ENCODE results near the gene VPS8.

Gene VPS8

DNA sequence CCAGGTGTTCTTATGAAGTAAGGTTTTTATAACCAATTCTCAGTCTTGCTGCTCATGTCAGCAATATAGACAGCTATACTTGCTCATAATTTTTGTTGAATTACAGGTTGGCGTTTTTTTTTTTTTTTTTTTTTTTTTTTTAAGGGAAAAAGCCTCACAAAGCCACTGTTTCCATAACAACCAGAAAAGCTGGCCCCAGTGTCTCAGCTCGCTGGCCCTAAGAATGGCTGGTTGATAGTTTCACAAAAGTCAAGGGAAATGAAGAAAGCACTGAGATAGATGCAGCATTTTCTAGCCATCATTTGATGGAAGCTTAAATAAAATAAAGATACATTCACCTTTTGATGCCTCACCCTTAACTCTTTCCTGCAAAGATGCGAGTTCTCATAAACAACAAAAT, 219.0 kb downstream of the VPS8 start:
- Histone ChIP-seq H3K27ac (replicated peaks) (no peak overlapping the region), H3K4me3 (replicated peaks; ENCODE audit: insufficient read depth, low read length) (no peak overlapping the region), H3K27me3 (ENCODE audit: insufficient read depth, poor library complexity, severe bottlenecking) (no peaks in the 10 kb centered on the region)
- no peak for TF ChIP-seq CTCF (IDR thresholded peaks at IDR 0.05; ENCODE audit: insufficient read depth, low read length)
- TF ChIP-seq GABPA (IDR thresholded peaks at IDR 0.05; ENCODE audit: low read depth) = no peak
- TF ChIP-seq POLR2AphosphoS5 (IDR thresholded peaks at IDR 0.05; ENCODE audit: low read depth) = no peak
- TF ChIP-seq, protein P1, sequence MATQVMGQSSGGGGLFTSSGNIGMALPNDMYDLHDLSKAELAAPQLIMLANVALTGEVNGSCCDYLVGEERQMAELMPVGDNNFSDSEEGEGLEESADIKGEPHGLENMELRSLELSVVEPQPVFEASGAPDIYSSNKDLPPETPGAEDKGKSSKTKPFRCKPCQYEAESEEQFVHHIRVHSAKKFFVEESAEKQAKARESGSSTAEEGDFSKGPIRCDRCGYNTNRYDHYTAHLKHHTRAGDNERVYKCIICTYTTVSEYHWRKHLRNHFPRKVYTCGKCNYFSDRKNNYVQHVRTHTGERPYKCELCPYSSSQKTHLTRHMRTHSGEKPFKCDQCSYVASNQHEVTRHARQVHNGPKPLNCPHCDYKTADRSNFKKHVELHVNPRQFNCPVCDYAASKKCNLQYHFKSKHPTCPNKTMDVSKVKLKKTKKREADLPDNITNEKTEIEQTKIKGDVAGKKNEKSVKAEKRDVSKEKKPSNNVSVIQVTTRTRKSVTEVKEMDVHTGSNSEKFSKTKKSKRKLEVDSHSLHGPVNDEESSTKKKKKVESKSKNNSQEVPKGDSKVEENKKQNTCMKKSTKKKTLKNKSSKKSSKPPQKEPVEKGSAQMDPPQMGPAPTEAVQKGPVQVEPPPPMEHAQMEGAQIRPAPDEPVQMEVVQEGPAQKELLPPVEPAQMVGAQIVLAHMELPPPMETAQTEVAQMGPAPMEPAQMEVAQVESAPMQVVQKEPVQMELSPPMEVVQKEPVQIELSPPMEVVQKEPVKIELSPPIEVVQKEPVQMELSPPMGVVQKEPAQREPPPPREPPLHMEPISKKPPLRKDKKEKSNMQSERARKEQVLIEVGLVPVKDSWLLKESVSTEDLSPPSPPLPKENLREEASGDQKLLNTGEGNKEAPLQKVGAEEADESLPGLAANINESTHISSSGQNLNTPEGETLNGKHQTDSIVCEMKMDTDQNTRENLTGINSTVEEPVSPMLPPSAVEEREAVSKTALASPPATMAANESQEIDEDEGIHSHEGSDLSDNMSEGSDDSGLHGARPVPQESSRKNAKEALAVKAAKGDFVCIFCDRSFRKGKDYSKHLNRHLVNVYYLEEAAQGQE (IDR thresholded peaks at IDR 0.05; ENCODE audit: insufficient replicate concordance, low read depth) = no peak
- TF ChIP-seq SPI1 (IDR thresholded peaks at IDR 0.05; ENCODE audit: borderline replicate concordance, low read depth) = no peak
- no peak for DNase-seq (ENCODE audit: low read depth in 1 of 2, low spot score in 1 of 2)

DNA sequence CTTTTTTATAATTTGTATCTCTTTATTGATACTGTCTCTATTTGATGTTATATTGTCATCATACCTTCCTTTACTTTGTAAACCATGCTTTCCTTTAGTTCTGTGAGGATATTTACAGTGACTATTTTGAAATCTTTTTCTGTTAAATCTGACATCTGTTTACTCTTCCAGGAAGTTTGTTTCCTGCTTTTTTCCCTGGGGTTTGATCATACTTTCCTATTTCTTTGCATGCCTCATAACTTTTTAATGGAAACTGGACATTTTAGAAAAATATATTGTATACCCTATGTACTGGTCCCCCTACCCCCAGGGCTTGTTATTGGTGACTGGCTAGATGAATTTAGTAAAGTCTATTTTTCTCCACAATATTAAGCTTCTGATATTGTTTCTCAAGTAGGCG, 225.8 kb downstream of the VPS8 start:
- no peak for DNase-seq (ENCODE audit: low read depth in 1 of 2, low spot score in 1 of 2)
- TF ChIP-seq POLR2AphosphoS5 (IDR thresholded peaks at IDR 0.05; ENCODE audit: low read depth) (no peak), CTCF (IDR thresholded peaks at IDR 0.05; ENCODE audit: insufficient read depth, low read length) (no peak)
- H3K27me3 ChIP-seq (ENCODE audit: insufficient read depth, poor library complexity, severe bottlenecking) = no peaks in the 10 kb centered on the region
- H3K27ac ChIP-seq (replicated peaks) = no peak overlapping the region
- H3K4me3 ChIP-seq (replicated peaks; ENCODE audit: insufficient read depth, low read length) = no peak overlapping the region

GRCh38 chr3:185040425-185040824, 228.5 kb downstream of the VPS8 start:
- no peak for DNase-seq (ENCODE audit: low read depth in 1 of 2, low spot score in 1 of 2)
- TF ChIP-seq SPI1 (IDR thresholded peaks at IDR 0.05; ENCODE audit: borderline replicate concordance, low read depth) (no peak), POLR2AphosphoS5 (IDR thresholded peaks at IDR 0.05; ENCODE audit: low read depth) (no peak), CTCF (IDR thresholded peaks at IDR 0.05; ENCODE audit: insufficient read depth, low read length) (no peak), GABPA (IDR thresholded peaks at IDR 0.05; ENCODE audit: low read depth) (no peak)
- TF ChIP-seq, protein P1 (IDR thresholded peaks at IDR 0.05; ENCODE audit: insufficient replicate concordance, low read depth) = no peak
- Histone ChIP-seq H3K27me3 (ENCODE audit: insufficient read depth, poor library complexity, severe bottlenecking) (no peaks in the 10 kb centered on the region), H3K27ac (replicated peaks) (no peak overlapping the region), H3K4me3 (replicated peaks; ENCODE audit: insufficient read depth, low read length) (no peak overlapping the region)

- TF ChIP-seq, protein P1 (IDR thresholded peaks at IDR 0.05; ENCODE audit: insufficient replicate concordance, low read depth) = no peak
- TF ChIP-seq POLR2AphosphoS5 (IDR thresholded peaks at IDR 0.05; ENCODE audit: low read depth) (no peak), GABPA (IDR thresholded peaks at IDR 0.05; ENCODE audit: low read depth) (no peak), SPI1 (IDR thresholded peaks at IDR 0.05; ENCODE audit: borderline replicate concordance, low read depth) (no peak), CTCF (IDR thresholded peaks at IDR 0.05; ENCODE audit: insufficient read depth, low read length) (no peak)
- H3K27me3 ChIP-seq (ENCODE audit: insufficient read depth, poor library complexity, severe bottlenecking) = no peaks in the 10 kb centered on the region
- no peak for DNase-seq (ENCODE audit: low read depth in 1 of 2, low spot score in 1 of 2)
- no peak overlapping the region for H3K27ac ChIP-seq (replicated peaks)
- H3K4me3 ChIP-seq (replicated peaks; ENCODE audit: insufficient read depth, low read length) = no peak overlapping the region
Observed at GRCh38 chr3:185041540-185041939, 229.6 kb downstream of the VPS8 start.
